HCT116 (cell line): ENCODE data around the gene CCDC91. TPM values are rescaled to one million over a fixed set of nuclear protein-coding genes. Genes with fewer than 3 reads are reported as not detected.

Source experiments
- ATAC-seq: fragments of 200-7000 bp; cut with Tn5 transposase; 2 replicates; pipeline ENCODE4 v1.9.1; 2020; ENCODE audit warnings: mild to moderate bottlenecking, moderate library complexity
- BruUV-seq: library from RNA; stranded (reverse); fragments of 400-500 nt; replicated peaks from 2 replicates; lab custom pipeline; 2021; lab: Mats Ljungman, UMichigan
- CTCF ChIA-PET: fragments of 300-600 bp; sonication (Branson Sonifier 250); formaldehyde crosslinking; loops from one replicate; lab custom pipeline; 2021; ENCODE audit warnings: antibody characterized with exemption; lab: Charles Lee
- POLR2A ChIA-PET: fragments of 300-600, 350-600 bp; sonication (Branson Sonifier 250); formaldehyde crosslinking; loops from one replicate; lab custom pipeline; 2021; ENCODE audit warnings: antibody characterized with exemption; lab: Charles Lee
- RAD21 ChIA-PET, 2 experiments: fragments of 300-600 bp; sonication (Branson Sonifier 250); formaldehyde crosslinking; loops; one replicate each; lab custom pipeline; 2023; ENCODE audit warnings: low total read pairs in 2 of 2; ENCODE audit not compliant: uncharacterized antibody in 2 of 2, unreplicated experiment in 2 of 2, low non-redundant PET in 1 of 2; lab: Charles Lee
- DNase-seq: peaks from one replicate; pipeline ENCODE4 v3.0.0-alpha.2; 2010; ENCODE audit warnings: low read depth, low spot score
- H2AFZ ChIP-seq: fragments of 200-600 bp; shearing (Covaris generic), sonication (generic); 2 replicates; pipeline ENCODE4 v1.6.1; 2017; ENCODE audit warnings: low read depth, mixed run types, mixed read lengths, antibody characterized with exemption, low read length; ENCODE audit not compliant: poor library complexity, severe bottlenecking
- H3K27ac ChIP-seq: 2 replicates; pipeline ENCODE4 v1.5.1; 2012; ENCODE audit warnings: low read depth, low read length
- H3K27me3 ChIP-seq: fragments of 200-600 bp; sonication (generic); 2 replicates; pipeline ENCODE4 v1.6.1; 2016; ENCODE audit warnings: mixed run types, low read length, mixed read lengths; ENCODE audit not compliant: insufficient read depth
- H3K36me3 ChIP-seq, 2 experiments: fragments of 200-500 bp in 1 of 2; fragments of 200-600 bp in 1 of 2; sonication (Bioruptor generic) in 1 of 2; sonication (generic) in 1 of 2; 2 replicates each; pipeline versions ENCODE4 v1.5.1 to v1.6.1; 2014 to 2016; ENCODE audit warnings: low read length in 2 of 2, inconsistent platforms in 1 of 2, mixed read lengths in 1 of 2, mixed run types in 1 of 2; ENCODE audit not compliant: insufficient read depth in 2 of 2, control insufficient read depth in 1 of 2
- H3K4me1 ChIP-seq, 2 experiments: fragments of 200-600 bp in 1 of 2; sonication (generic) in 1 of 2; 2 replicates each; pipeline versions ENCODE4 v1.5.1 to v1.6.1; 2012 to 2017; ENCODE audit warnings: low read length in 2 of 2, inconsistent platforms in 1 of 2, mild to moderate bottlenecking in 1 of 2, mixed read lengths in 1 of 2, mixed run types in 1 of 2, moderate library complexity in 1 of 2; ENCODE audit not compliant: insufficient read depth in 2 of 2, control insufficient read depth in 1 of 2
- H3K4me2 ChIP-seq: fragments of 200-600 bp; sonication (generic); 2 replicates; pipeline ENCODE4 v1.6.1; 2017; ENCODE audit warnings: mixed run types, low read length, mixed read lengths
- H3K4me3 ChIP-seq, 2 experiments: fragments of 200-600 bp in 1 of 2; sonication (generic) in 1 of 2; replicated peaks in 1 of 2; 2 replicates each; pipeline ENCODE4 v1.5.1; 2011 to 2016; ENCODE audit warnings: low read length in 2 of 2, control low read depth in 1 of 2, low read depth in 1 of 2, mild to moderate bottlenecking in 1 of 2, mixed read lengths in 1 of 2, mixed run types in 1 of 2
- H3K79me2 ChIP-seq: fragments of 200-600 bp; sonication (generic); 2 replicates; pipeline ENCODE4 v1.6.1; 2017; ENCODE audit warnings: mild to moderate bottlenecking, mixed run types, low read length, moderate library complexity, mixed read lengths; ENCODE audit not compliant: insufficient read depth
- H3K9ac ChIP-seq: fragments of 200-600 bp; sonication (generic); 2 replicates; pipeline ENCODE4 v1.6.1; 2016; ENCODE audit warnings: low read length, mixed read lengths
- H3K9me2 ChIP-seq: fragments of 200-600 bp; sonication (generic), shearing (Covaris generic); 2 replicates; pipeline ENCODE4 v1.6.1; 2017; ENCODE audit warnings: mixed run types, mild to moderate bottlenecking, moderate library complexity; ENCODE audit not compliant: insufficient read depth
- H3K9me3 ChIP-seq, 2 experiments: fragments of 200-500 bp in 1 of 2; fragments of 200-600 bp in 1 of 2; sonication (Bioruptor generic) in 1 of 2; sonication (generic) in 1 of 2; 2 replicates each; pipeline ENCODE4 v1.6.1; 2014 to 2017; ENCODE audit warnings: low read length in 2 of 2, mixed read lengths in 2 of 2, inconsistent platforms in 1 of 2, low read depth in 1 of 2, mild to moderate bottlenecking in 1 of 2, mixed run types in 1 of 2, moderate library complexity in 1 of 2; ENCODE audit not compliant: control insufficient read depth in 1 of 2, insufficient read depth in 1 of 2
- H4K20me1 ChIP-seq: fragments of 200-600 bp; sonication (generic), shearing (Covaris generic); 2 replicates; pipeline ENCODE4 v1.6.1; 2017; ENCODE audit warnings: mixed run types, mild to moderate bottlenecking, moderate library complexity; ENCODE audit not compliant: insufficient read depth
- CBX3 ChIP-seq: IDR thresholded peaks from 2 replicates; pipeline ENCODE4 v1.6.1; 2012; ENCODE audit warnings: low read depth
- CEBPB ChIP-seq: IDR thresholded peaks from 2 replicates; pipeline ENCODE4 v1.6.1; 2012; ENCODE audit warnings: low read depth
- EGR1 ChIP-seq: IDR thresholded peaks from 2 replicates; pipeline ENCODE4 v1.6.1; 2012; ENCODE audit warnings: low read depth
- ELF1 ChIP-seq: IDR thresholded peaks from 2 replicates; pipeline ENCODE4 v1.6.1; 2012; ENCODE audit warnings: low read depth, borderline replicate concordance
- EZH2 ChIP-seq: fragments of 200-600 bp; sonication (generic); IDR thresholded peaks from 2 replicates; pipeline ENCODE4 v1.6.1; 2017; ENCODE audit warnings: antibody characterized with exemption, mixed run types
- FOSL1 ChIP-seq: IDR thresholded peaks from 2 replicates; pipeline ENCODE4 v1.6.1; 2012; ENCODE audit warnings: low read depth
- POLR2A ChIP-seq: IDR thresholded peaks from 2 replicates; pipeline ENCODE4 v1.7.0; 2011; ENCODE audit warnings: borderline replicate concordance; ENCODE audit not compliant: insufficient read depth, insufficient read length; ENCODE audit errors: extremely low read depth
- RAD21 ChIP-seq: IDR thresholded peaks from 2 replicates; pipeline ENCODE4 v1.6.1; 2012; ENCODE audit warnings: low read depth, mild to moderate bottlenecking
- SIN3A ChIP-seq: IDR thresholded peaks from 2 replicates; pipeline ENCODE4 v1.6.1; 2012; ENCODE audit warnings: low read depth
- SP1 ChIP-seq: IDR thresholded peaks from 2 replicates; pipeline ENCODE4 v1.6.1; 2012; ENCODE audit warnings: low read depth
- SRF ChIP-seq: IDR thresholded peaks from 2 replicates; pipeline ENCODE4 v1.6.1; 2012; ENCODE audit warnings: low read depth
- intact Hi-C: fragments of 100-400 bp; cut with micrococcal nuclease; formaldehyde crosslinking; loops from 2 replicates; pipeline ENCODE4 v1.10.0; 2022
- total RNA-seq: library from RNA; stranded (reverse); gene quantifications from one replicate; pipeline ENCODE4 v1.2.1, GENCODE V29; 2021; ENCODE audit not compliant: unreplicated experiment
- TF ChIP-seq, protein P1 (sequence below), 3 experiments: fragments of 200-600 bp in 1 of 3; sonication (generic) in 1 of 3; IDR thresholded peaks in 2 of 3; conservative IDR thresholded peaks in 1 of 3; 2 replicates each; pipeline ENCODE4 v1.5.1; 2012 to 2017; ENCODE audit warnings: low read depth in 2 of 3, low read length in 2 of 3, antibody characterized with exemption in 1 of 3, borderline replicate concordance in 1 of 3, control low read depth in 1 of 3, mild to moderate bottlenecking in 1 of 3, mixed read lengths in 1 of 3, mixed run types in 1 of 3, moderate library complexity in 1 of 3; ENCODE audit not compliant: insufficient read depth in 1 of 3
- TF ChIP-seq, protein P2 (sequence below): IDR thresholded peaks from 2 replicates; pipeline ENCODE4 v1.6.1; 2012
- TF ChIP-seq, protein P3 (sequence below): IDR thresholded peaks from 2 replicates; pipeline ENCODE4 v1.6.1; 2012; ENCODE audit warnings: low read depth

CCDC91 gene
- total RNA-seq, 1 experiment from 2014 or later = 18.1 TPM

DNA sequence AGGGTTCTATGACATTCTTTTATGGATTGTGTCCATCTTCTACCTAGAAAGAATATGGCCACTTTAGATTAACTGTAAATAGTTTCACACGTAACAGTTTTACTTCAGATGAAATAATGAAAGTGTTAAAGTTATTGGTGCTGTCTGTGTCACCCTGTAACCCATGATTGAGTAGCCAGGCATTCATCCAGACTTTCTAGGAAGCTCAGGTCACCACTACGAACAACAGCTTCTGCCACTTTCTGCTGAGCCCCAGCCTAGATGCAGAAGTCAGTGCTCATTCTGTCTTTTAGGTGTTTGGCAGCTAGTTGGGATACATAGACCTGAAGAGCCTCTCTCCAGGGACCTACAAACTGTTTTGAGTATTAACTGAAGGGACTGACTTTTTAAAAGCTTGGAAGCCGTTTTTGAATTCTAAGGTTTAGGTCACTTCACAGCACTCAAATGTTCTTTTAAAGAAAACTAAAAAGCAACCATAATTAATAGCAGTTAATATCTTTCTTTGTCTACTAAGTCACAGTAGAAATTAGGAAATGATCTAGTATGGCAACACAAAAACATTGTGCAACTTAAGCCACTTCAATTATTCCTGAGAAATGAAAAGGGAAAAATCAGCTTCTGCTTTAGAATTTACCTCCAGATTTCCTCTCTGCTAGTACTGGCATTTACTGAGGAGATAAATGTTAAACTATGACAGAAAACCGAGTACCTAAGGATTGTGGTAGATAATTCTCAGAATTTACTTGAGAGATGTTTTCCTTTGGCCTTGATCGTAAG lies 266.9 kb downstream of the CCDC91 start:
- Histone ChIP-seq H3K79me2 (no peaks in the 10 kb centered on the region), H3K4me1 (no peaks in the 10 kb centered on the region), H3K27ac (no peak overlapping the region), H2AFZ (no peak overlapping the region), H3K36me3 (no peaks in the 10 kb centered on the region), H3K4me2 (no peak overlapping the region), H3K9me2 (no peaks in the 10 kb centered on the region), H4K20me1 (no peaks in the 10 kb centered on the region), H3K4me3 (no peak overlapping the region), H3K27me3 (no peaks in the 10 kb centered on the region), H3K9ac (no peak overlapping the region), H3K9me3 (no peaks in the 10 kb centered on the region)
- TF ChIP-seq EGR1 (no peak), SP1 (no peak), SRF (no peak), CEBPB (no peak), EZH2 (no peak), FOSL1 (no peak), CBX3 (no peak), ELF1 (no peak), SIN3A (no peak), RAD21 (no peak), POLR2A (no peak)
- TF ChIP-seq, protein P1, sequence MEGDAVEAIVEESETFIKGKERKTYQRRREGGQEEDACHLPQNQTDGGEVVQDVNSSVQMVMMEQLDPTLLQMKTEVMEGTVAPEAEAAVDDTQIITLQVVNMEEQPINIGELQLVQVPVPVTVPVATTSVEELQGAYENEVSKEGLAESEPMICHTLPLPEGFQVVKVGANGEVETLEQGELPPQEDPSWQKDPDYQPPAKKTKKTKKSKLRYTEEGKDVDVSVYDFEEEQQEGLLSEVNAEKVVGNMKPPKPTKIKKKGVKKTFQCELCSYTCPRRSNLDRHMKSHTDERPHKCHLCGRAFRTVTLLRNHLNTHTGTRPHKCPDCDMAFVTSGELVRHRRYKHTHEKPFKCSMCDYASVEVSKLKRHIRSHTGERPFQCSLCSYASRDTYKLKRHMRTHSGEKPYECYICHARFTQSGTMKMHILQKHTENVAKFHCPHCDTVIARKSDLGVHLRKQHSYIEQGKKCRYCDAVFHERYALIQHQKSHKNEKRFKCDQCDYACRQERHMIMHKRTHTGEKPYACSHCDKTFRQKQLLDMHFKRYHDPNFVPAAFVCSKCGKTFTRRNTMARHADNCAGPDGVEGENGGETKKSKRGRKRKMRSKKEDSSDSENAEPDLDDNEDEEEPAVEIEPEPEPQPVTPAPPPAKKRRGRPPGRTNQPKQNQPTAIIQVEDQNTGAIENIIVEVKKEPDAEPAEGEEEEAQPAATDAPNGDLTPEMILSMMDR (IDR thresholded peaks at IDR 0.05 in 2 of 3, conservative IDR thresholded peaks at IDR 0.05 in 1 of 3; ENCODE audit: borderline replicate concordance in 1 of 3, insufficient read depth in 1 of 3, low read depth in 2 of 3, low read length in 2 of 3) = no peak
- TF ChIP-seq, protein P2, sequence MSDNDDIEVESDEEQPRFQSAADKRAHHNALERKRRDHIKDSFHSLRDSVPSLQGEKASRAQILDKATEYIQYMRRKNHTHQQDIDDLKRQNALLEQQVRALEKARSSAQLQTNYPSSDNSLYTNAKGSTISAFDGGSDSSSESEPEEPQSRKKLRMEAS = no peak
- TF ChIP-seq, protein P3, sequence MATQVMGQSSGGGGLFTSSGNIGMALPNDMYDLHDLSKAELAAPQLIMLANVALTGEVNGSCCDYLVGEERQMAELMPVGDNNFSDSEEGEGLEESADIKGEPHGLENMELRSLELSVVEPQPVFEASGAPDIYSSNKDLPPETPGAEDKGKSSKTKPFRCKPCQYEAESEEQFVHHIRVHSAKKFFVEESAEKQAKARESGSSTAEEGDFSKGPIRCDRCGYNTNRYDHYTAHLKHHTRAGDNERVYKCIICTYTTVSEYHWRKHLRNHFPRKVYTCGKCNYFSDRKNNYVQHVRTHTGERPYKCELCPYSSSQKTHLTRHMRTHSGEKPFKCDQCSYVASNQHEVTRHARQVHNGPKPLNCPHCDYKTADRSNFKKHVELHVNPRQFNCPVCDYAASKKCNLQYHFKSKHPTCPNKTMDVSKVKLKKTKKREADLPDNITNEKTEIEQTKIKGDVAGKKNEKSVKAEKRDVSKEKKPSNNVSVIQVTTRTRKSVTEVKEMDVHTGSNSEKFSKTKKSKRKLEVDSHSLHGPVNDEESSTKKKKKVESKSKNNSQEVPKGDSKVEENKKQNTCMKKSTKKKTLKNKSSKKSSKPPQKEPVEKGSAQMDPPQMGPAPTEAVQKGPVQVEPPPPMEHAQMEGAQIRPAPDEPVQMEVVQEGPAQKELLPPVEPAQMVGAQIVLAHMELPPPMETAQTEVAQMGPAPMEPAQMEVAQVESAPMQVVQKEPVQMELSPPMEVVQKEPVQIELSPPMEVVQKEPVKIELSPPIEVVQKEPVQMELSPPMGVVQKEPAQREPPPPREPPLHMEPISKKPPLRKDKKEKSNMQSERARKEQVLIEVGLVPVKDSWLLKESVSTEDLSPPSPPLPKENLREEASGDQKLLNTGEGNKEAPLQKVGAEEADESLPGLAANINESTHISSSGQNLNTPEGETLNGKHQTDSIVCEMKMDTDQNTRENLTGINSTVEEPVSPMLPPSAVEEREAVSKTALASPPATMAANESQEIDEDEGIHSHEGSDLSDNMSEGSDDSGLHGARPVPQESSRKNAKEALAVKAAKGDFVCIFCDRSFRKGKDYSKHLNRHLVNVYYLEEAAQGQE = no peak
- RAD21 ChIA-PET = no interaction called here
- CTCF ChIA-PET = no interaction called here
- DNase-seq (no peak), ATAC-seq (no peak)
- POLR2A ChIA-PET = no interaction called here
- intact Hi-C loops = no loop called here
- BruUV-seq = no TSS peak
